ENCODE measurements around the gene PLXND1. TPM values are rescaled to one million over a fixed set of nuclear protein-coding genes. Genes with fewer than 3 reads are reported as not detected.

The PLXND1 gene
- total RNA-seq, 1 donor from 2014 or later = 56.9 TPM

GRCh38 chr3:129576514-129577352 lies 29.7 kb downstream of the PLXND1 start:
- Mint-ChIP-seq H3K27ac (no peak overlapping the region), H3K36me3 (no peaks in the 10 kb centered on the region), H3K9me3 (no peaks in the 10 kb centered on the region), H3K4me1 (ENCODE audit: unreplicated experiment) (peaks cover 5% of the 10 kb centered on the region), H3K27me3 (no peaks in the 10 kb centered on the region), H3K4me3 (no peak overlapping the region)
- no peak for TF ChIP-seq CTCF (conservative IDR thresholded peaks at IDR 0.05)
- no peak for DNase-seq (ENCODE audit: extremely low spot score, unreplicated experiment)

DNA sequence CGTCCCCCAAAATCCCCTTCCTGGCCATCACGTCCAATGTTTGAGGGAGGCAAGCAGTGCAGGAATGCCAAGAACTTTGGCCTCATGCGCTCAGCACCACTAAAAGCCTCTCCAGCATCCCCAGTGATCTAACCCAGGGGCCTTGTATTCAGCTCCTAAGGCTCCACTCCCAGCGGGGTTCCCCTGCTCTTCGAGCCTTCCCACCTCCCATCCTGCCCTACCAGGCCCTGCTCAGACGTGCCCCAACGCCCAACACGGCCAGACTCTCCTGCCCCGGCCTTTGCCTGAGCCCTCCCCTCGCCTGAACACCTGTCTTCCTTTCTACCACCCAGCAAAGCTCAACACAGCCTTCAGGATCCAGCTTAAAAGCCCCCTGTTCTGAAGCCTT lies 30.5 kb downstream of the PLXND1 start:
- Mint-ChIP-seq H3K9me3 (no peaks in the 10 kb centered on the region), H3K4me1 (ENCODE audit: unreplicated experiment) (peaks cover 5% of the 10 kb centered on the region), H3K4me3 (no peak overlapping the region), H3K36me3 (no peaks in the 10 kb centered on the region), H3K27me3 (no peaks in the 10 kb centered on the region), H3K27ac (no peak overlapping the region)
- TF ChIP-seq CTCF (conservative IDR thresholded peaks at IDR 0.05) = no peak
- DNase-seq (ENCODE audit: extremely low spot score, unreplicated experiment) = no peak

GRCh38 chr3:129575233-129575996 lies 31.1 kb downstream of the PLXND1 start:
- TF ChIP-seq CTCF (conservative IDR thresholded peaks at IDR 0.05) = no peak
- Mint-ChIP-seq H3K27ac (no peak overlapping the region), H3K4me1 (ENCODE audit: unreplicated experiment) (peaks cover 5% of the 10 kb centered on the region), H3K4me3 (no peak overlapping the region), H3K36me3 (no peaks in the 10 kb centered on the region), H3K9me3 (no peaks in the 10 kb centered on the region), H3K27me3 (no peaks in the 10 kb centered on the region)
- DNase-seq (ENCODE audit: extremely low spot score, unreplicated experiment) = no peak

DNA sequence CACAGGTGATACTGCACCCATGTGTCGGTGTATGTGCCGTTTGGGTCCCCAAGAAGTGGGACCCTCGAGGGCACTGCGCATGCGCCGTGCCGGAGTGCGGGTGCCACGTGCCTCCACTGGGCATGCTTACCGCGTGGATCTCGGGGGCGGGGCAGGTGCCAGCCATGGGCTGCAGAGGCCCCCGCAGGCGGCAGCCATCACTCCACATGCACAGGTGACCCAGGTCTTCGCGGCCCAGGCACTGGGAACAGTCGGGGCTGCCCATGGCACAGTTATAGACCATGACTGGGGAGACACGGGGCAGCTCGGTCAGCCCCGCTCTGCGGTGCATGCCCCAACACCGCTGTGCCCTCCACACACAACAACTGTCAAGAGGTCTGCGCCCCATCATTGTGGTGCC lies 32.3 kb downstream of the PLXND1 start:
- no peak for DNase-seq (ENCODE audit: extremely low spot score, unreplicated experiment)
- Mint-ChIP-seq H3K4me1 (ENCODE audit: unreplicated experiment) (peaks cover 5% of the 10 kb centered on the region), H3K36me3 (no peaks in the 10 kb centered on the region), H3K9me3 (no peaks in the 10 kb centered on the region), H3K27ac (no peak overlapping the region), H3K27me3 (no peaks in the 10 kb centered on the region), H3K4me3 (no peak overlapping the region)
- TF ChIP-seq CTCF (conservative IDR thresholded peaks at IDR 0.05) = no peak

GRCh38 chr3:129573493-129573892 lies 33.0 kb downstream of the PLXND1 start:
- peaks cover 5% of the 10 kb centered on the region for H3K4me1 Mint-ChIP-seq (ENCODE audit: unreplicated experiment)
- H3K27ac Mint-ChIP-seq = no peak overlapping the region
- H3K36me3 Mint-ChIP-seq = no peaks in the 10 kb centered on the region
- H3K9me3 Mint-ChIP-seq = no peaks in the 10 kb centered on the region
- TF ChIP-seq CTCF (conservative IDR thresholded peaks at IDR 0.05) = no peak
- H3K27me3 Mint-ChIP-seq = no peaks in the 10 kb centered on the region
- no peak overlapping the region for H3K4me3 Mint-ChIP-seq
- DNase-seq (ENCODE audit: extremely low spot score, unreplicated experiment) = no peak
